HEK293 (cell line): Measurements from ENCODE around the gene TSR3.

ENCODE experiments used
- CTCF ChIP-seq: fragments of 450-650 bp; formaldehyde crosslinking; IDR thresholded peaks from 2 replicates; pipeline ENCODE4 v1.5.1; 2016; ENCODE audit warnings: missing biosample characterization, missing genetic modification characterization
- SP3 ChIP-seq: fragments of 450-650 bp; formaldehyde crosslinking; IDR thresholded peaks from 2 replicates; pipeline ENCODE4 v1.5.1; 2016; ENCODE audit warnings: missing biosample characterization, missing genetic modification characterization
- ZBTB21 ChIP-seq: fragments of 450-650 bp; formaldehyde crosslinking; IDR thresholded peaks from 2 replicates; pipeline ENCODE4 v1.5.1; 2017; ENCODE audit warnings: missing biosample characterization, missing genetic modification characterization
- ZNF211 ChIP-seq: fragments of 450-650 bp; formaldehyde crosslinking; IDR thresholded peaks from 2 replicates; pipeline ENCODE4 v1.5.1; 2016; ENCODE audit warnings: low read depth, missing biosample characterization, missing genetic modification characterization
- ZNF37A ChIP-seq: fragments of 450-650 bp; IDR thresholded peaks from 2 replicates; pipeline ENCODE4 v1.5.1; 2018; ENCODE audit warnings: missing biosample characterization, missing genetic modification characterization
- ZNF394 ChIP-seq: fragments of 450-650 bp; formaldehyde crosslinking; IDR thresholded peaks from 2 replicates; pipeline ENCODE4 v1.5.1; 2016; ENCODE audit warnings: missing biosample characterization, missing genetic modification characterization, mild to moderate bottlenecking, moderate library complexity, borderline replicate concordance
- ZNF423 ChIP-seq: fragments of 450-650 bp; formaldehyde crosslinking; IDR thresholded peaks from 2 replicates; pipeline ENCODE4 v1.5.1; 2016; ENCODE audit warnings: missing biosample characterization, missing genetic modification characterization
- ZNF660 ChIP-seq: fragments of 450-650 bp; IDR thresholded peaks from 2 replicates; pipeline ENCODE4 v1.5.1; 2018; ENCODE audit warnings: missing biosample characterization, mild to moderate bottlenecking, missing genetic modification characterization

- TF ChIP-seq CTCF (tag by site-specific recombination) (no peak), SP3 (tag by site-specific recombination) (no peak), ZNF660 (no peak), ZBTB21 (tag by site-specific recombination) (no peak), ZNF37A (tag by site-specific recombination) (no peak), ZNF394 (tag by site-specific recombination) (no peak), ZNF423 (no peak), ZNF211 (tag by site-specific recombination) (no peak)
Measured at GRCh38 chr16:1338119-1338730, 13.5 kb downstream of the TSR3 start.
